GM23338 (cell line): ENCODE results near the gene MYO3B. TPM values are rescaled to one million over a fixed set of nuclear protein-coding genes. Genes with fewer than 3 reads are reported as not detected.

Source experiments
- ATAC-seq: fragments of 200-7000 bp; cut with Tn5 transposase; 3 replicates; pipeline ENCODE4 v1.9.1; 2020
- DNase-seq: peaks from one replicate; pipeline ENCODE4 v3.0.0-alpha.2; 2015; ENCODE audit warnings: low spot score
- H2AFZ ChIP-seq: fragments of 200-600 bp; sonication (generic); 2 replicates; pipeline ENCODE4 v1.8.0; 2016; ENCODE audit warnings: antibody characterized with exemption, mild to moderate bottlenecking, moderate library complexity
- H3F3A ChIP-seq: fragments of 200-600 bp; sonication (generic); replicated peaks from 2 replicates; pipeline ENCODE4 v1.8.0; 2017; ENCODE audit warnings: antibody characterized with exemption, mixed run types, low read depth
- H3K27ac ChIP-seq: fragments of 200-600 bp; sonication (generic); 2 replicates; pipeline ENCODE4 v1.6.1; 2016; ENCODE audit warnings: low read depth
- H3K27me3 ChIP-seq: fragments of 200-600 bp; sonication (generic); 2 replicates; pipeline ENCODE4 v1.8.0; 2016; ENCODE audit warnings: mild to moderate bottlenecking, mixed run types, moderate library complexity; ENCODE audit not compliant: insufficient read depth
- H3K36me3 ChIP-seq: fragments of 200-600 bp; sonication (generic); 2 replicates; pipeline ENCODE4 v1.8.0; 2016; ENCODE audit warnings: mild to moderate bottlenecking; ENCODE audit not compliant: insufficient read depth
- H3K4me1 ChIP-seq: fragments of 200-600 bp; sonication (generic); 2 replicates; pipeline ENCODE4 v1.8.0; 2016; ENCODE audit warnings: mild to moderate bottlenecking, moderate library complexity; ENCODE audit not compliant: insufficient read depth
- H3K4me2 ChIP-seq: fragments of 200-600 bp; sonication (generic); 2 replicates; pipeline ENCODE4 v1.7.1; 2017; ENCODE audit warnings: mixed run types
- H3K4me3 ChIP-seq: fragments of 200-600 bp; sonication (generic); 2 replicates; pipeline ENCODE4 v1.6.1; 2016; ENCODE audit warnings: mixed run types
- H3K79me2 ChIP-seq: fragments of 200-600 bp; sonication (generic); replicated peaks from 2 replicates; pipeline ENCODE4 v1.8.0; 2017; ENCODE audit warnings: mild to moderate bottlenecking; ENCODE audit not compliant: insufficient read depth
- H3K9me2 ChIP-seq: fragments of 200-600 bp; sonication (generic); 2 replicates; pipeline ENCODE4 v1.8.0; 2017; ENCODE audit not compliant: insufficient read depth
- H4K20me1 ChIP-seq: fragments of 200-600 bp; sonication (generic); replicated peaks from 2 replicates; pipeline ENCODE4 v1.8.0; 2017; ENCODE audit warnings: mild to moderate bottlenecking; ENCODE audit not compliant: insufficient read depth
- H3K27ac Mint-ChIP-seq: 2 replicates; pipeline ENCODE4 v1.8.0; 2020; ENCODE audit warnings: inconsistent platforms, mild to moderate bottlenecking, moderate library complexity, mixed read lengths
- H3K27me3 Mint-ChIP-seq: 3 replicates; pipeline ENCODE4 v1.8.0; 2022; ENCODE audit warnings: low read depth, mild to moderate bottlenecking, moderate library complexity, mixed read lengths, inconsistent platforms; ENCODE audit not compliant: insufficient read depth, poor library complexity
- H3K36me3 Mint-ChIP-seq: 3 replicates; pipeline ENCODE4 v1.8.0; 2021; ENCODE audit warnings: low read depth, mild to moderate bottlenecking, inconsistent platforms, moderate library complexity, mixed read lengths
- H3K4me1 Mint-ChIP-seq: 3 replicates; pipeline ENCODE4 v1.8.0; 2020; ENCODE audit warnings: mild to moderate bottlenecking, inconsistent platforms, mixed read lengths
- H3K4me3 Mint-ChIP-seq: 3 replicates; pipeline ENCODE4 v1.8.0; 2021; ENCODE audit warnings: moderate library complexity, mild to moderate bottlenecking, inconsistent platforms, mixed read lengths
- H3K9me3 Mint-ChIP-seq: 3 replicates; pipeline ENCODE4 v1.8.0; 2020; ENCODE audit warnings: moderate library complexity, mild to moderate bottlenecking, inconsistent platforms, mixed read lengths
- CREB1 ChIP-seq: fragments of 250-450 bp; sonication (Bioruptor Pico); IDR thresholded peaks from 2 replicates; pipeline ENCODE4 v1.5.0; 2020; ENCODE audit warnings: low read depth, mild to moderate bottlenecking, moderate library complexity
- ETS1 ChIP-seq: IDR thresholded peaks from 2 replicates; pipeline ENCODE4 v1.6.1; 2016; ENCODE audit warnings: antibody characterized with exemption
- EZH2 ChIP-seq: fragments of 200-600 bp; sonication (generic); IDR thresholded peaks from one replicate; pipeline ENCODE4 v1.8.0; 2017; ENCODE audit warnings: antibody characterized with exemption, mild to moderate bottlenecking, low read depth; ENCODE audit not compliant: unreplicated experiment
- EZH2phosphoT487 ChIP-seq: fragments of 200-600 bp; sonication (generic); IDR thresholded peaks from one replicate; pipeline ENCODE4 v1.8.1; 2018; ENCODE audit warnings: antibody characterized with exemption; ENCODE audit not compliant: unreplicated experiment
- JUNB ChIP-seq: IDR thresholded peaks from one replicate; pipeline ENCODE4 v1.6.1; 2016; ENCODE audit warnings: antibody characterized with exemption; ENCODE audit not compliant: unreplicated experiment
- NANOG ChIP-seq: IDR thresholded peaks from 2 replicates; pipeline ENCODE4 v1.6.1; 2016; ENCODE audit warnings: antibody characterized with exemption, borderline replicate concordance
- POLR2AphosphoS5 ChIP-seq: IDR thresholded peaks from 2 replicates; pipeline ENCODE4 v1.6.1; 2016; ENCODE audit warnings: antibody characterized with exemption, low read depth
- ZNF114 ChIP-seq: fragments of 250-450 bp; sonication (Bioruptor Pico); IDR thresholded peaks from 2 replicates; pipeline ENCODE4 v1.5.0; 2020; ENCODE audit warnings: mild to moderate bottlenecking, moderate library complexity
- ZNF331 ChIP-seq: fragments of 250-450 bp; sonication (Bioruptor Pico); IDR thresholded peaks from 2 replicates; pipeline ENCODE4 v1.5.0; 2020; ENCODE audit warnings: low read depth, mild to moderate bottlenecking, moderate library complexity
- polyA plus RNA-seq: library from polyadenylated mRNA; unstranded; fragments of >200 nt; fragmentation: Nextera tagmentation; extraction: Ambion mirVana; gene quantifications from 2 replicates; pipeline ENCODE4 v1.2.1, GENCODE V29; 2016
- total RNA-seq: library from RNA; depleted of rRNA; stranded (reverse); fragments of >200 nt; shearing (Covaris generic); gene quantifications from 2 replicates; pipeline ENCODE4 v1.2.3, GENCODE V29; 2014
- TF ChIP-seq, protein P1 (sequence below): fragments of 250-450 bp; sonication (Bioruptor Pico); IDR thresholded peaks from 2 replicates; pipeline ENCODE4 v1.5.0; 2020; ENCODE audit warnings: mild to moderate bottlenecking, moderate library complexity

The MYO3B gene
- total and polyA plus RNA-seq, 2 experiments from 2014 or later: 0.42 TPM; not detected in 1

DNA sequence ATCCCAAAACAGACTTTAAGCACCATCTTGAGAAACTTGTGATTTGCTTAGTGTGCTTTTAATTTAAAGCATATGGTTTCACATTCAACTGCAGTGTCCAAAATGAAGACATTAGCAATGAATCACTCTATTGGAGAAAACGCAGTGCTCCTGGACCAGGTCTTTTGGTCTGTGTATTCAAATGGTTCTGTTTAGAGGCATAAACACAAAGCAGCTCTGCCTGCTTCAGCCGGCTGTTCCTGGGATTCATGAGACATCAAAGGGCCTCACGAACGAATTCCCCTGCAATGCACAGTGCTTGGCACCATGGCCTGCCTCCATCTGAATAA is 420.1 kb downstream of the MYO3B start (continued):
- TF ChIP-seq, protein P1, sequence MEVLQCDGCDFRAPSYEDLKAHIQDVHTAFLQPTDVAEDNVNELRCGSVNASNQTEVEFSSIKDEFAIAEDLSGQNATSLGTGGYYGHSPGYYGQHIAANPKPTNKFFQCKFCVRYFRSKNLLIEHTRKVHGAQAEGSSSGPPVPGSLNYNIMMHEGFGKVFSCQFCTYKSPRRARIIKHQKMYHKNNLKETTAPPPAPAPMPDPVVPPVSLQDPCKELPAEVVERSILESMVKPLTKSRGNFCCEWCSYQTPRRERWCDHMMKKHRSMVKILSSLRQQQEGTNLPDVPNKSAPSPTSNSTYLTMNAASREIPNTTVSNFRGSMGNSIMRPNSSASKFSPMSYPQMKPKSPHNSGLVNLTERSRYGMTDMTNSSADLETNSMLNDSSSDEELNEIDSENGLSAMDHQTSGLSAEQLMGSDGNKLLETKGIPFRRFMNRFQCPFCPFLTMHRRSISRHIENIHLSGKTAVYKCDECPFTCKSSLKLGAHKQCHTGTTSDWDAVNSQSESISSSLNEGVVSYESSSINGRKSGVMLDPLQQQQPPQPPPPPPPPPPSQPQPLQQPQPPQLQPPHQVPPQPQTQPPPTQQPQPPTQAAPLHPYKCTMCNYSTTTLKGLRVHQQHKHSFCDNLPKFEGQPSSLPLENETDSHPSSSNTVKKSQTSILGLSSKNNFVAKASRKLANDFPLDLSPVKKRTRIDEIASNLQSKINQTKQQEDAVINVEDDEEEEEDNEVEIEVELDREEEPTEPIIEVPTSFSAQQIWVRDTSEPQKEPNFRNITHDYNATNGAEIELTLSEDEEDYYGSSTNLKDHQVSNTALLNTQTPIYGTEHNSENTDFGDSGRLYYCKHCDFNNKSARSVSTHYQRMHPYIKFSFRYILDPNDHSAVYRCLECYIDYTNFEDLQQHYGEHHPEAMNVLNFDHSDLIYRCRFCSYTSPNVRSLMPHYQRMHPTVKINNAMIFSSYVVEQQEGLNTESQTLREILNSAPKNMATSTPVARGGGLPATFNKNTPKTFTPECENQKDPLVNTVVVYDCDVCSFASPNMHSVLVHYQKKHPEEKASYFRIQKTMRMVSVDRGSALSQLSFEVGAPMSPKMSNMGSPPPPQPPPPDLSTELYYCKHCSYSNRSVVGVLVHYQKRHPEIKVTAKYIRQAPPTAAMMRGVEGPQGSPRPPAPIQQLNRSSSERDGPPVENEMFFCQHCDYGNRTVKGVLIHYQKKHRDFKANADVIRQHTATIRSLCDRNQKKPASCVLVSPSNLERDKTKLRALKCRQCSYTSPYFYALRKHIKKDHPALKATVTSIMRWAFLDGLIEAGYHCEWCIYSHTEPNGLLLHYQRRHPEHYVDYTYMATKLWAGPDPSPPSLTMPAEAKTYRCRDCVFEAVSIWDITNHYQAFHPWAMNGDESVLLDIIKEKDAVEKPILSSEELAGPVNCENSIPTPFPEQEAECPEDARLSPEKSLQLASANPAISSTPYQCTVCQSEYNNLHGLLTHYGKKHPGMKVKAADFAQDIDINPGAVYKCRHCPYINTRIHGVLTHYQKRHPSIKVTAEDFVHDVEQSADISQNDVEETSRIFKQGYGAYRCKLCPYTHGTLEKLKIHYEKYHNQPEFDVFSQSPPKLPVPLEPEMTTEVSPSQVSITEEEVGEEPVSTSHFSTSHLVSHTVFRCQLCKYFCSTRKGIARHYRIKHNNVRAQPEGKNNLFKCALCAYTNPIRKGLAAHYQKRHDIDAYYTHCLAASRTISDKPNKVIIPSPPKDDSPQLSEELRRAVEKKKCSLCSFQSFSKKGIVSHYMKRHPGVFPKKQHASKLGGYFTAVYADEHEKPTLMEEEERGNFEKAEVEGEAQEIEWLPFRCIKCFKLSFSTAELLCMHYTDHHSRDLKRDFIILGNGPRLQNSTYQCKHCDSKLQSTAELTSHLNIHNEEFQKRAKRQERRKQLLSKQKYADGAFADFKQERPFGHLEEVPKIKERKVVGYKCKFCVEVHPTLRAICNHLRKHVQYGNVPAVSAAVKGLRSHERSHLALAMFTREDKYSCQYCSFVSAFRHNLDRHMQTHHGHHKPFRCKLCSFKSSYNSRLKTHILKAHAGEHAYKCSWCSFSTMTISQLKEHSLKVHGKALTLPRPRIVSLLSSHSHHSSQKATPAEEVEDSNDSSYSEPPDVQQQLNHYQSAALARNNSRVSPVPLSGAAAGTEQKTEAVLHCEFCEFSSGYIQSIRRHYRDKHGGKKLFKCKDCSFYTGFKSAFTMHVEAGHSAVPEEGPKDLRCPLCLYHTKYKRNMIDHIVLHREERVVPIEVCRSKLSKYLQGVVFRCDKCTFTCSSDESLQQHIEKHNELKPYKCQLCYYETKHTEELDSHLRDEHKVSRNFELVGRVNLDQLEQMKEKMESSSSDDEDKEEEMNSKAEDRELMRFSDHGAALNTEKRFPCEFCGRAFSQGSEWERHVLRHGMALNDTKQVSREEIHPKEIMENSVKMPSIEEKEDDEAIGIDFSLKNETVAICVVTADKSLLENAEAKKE: no peak
- TF ChIP-seq NANOG (no peak), ZNF331 (no peak), EZH2 (no peak), CREB1 (CRISPR knock-in tag) (no peak), JUNB (no peak)

GRCh38 chr2:170601489-170601888 is 423.5 kb downstream of the MYO3B start:
- H3K4me2 ChIP-seq: no peak overlapping the region
- no peaks in the 10 kb centered on the region for H3K9me3 Mint-ChIP-seq
- H3K4me3 Mint-ChIP-seq: no peak overlapping the region
- no peak for ATAC-seq
- H3K27me3 ChIP-seq: no peaks in the 10 kb centered on the region
- no peaks in the 10 kb centered on the region for H3K27me3 Mint-ChIP-seq
- H3K4me1 ChIP-seq: no peaks in the 10 kb centered on the region
- no peaks in the 10 kb centered on the region for H4K20me1 ChIP-seq
- no peak overlapping the region for H3K4me3 ChIP-seq
- no peak overlapping the region for H2AFZ ChIP-seq
- no peaks in the 10 kb centered on the region for H3F3A ChIP-seq
- DNase-seq: no peak
- H3K9me2 ChIP-seq: peaks cover 3% of the 10 kb centered on the region; the same call in 1 of the 2 replicates
- TF ChIP-seq ZNF114 (CRISPR knock-in tag) (no peak), POLR2AphosphoS5 (no peak), EZH2phosphoT487 (no peak), CREB1 (CRISPR knock-in tag) (no peak), ETS1 (no peak), EZH2 (no peak)
- H3K79me2 ChIP-seq: no peaks in the 10 kb centered on the region
- H3K36me3 ChIP-seq: no peaks in the 10 kb centered on the region
- H3K4me1 Mint-ChIP-seq: no peaks in the 10 kb centered on the region
- no peak overlapping the region for H3K27ac ChIP-seq
- H3K36me3 Mint-ChIP-seq: no peaks in the 10 kb centered on the region
- H3K27ac Mint-ChIP-seq: no peak overlapping the region
